ENCODE data around the gene OSBPL2. TPM values are rescaled to one million over a fixed set of nuclear protein-coding genes. Genes with fewer than 3 reads are reported as not detected.

Gene OSBPL2
- total RNA-seq, 1 donor = 21.1 TPM

DNA sequence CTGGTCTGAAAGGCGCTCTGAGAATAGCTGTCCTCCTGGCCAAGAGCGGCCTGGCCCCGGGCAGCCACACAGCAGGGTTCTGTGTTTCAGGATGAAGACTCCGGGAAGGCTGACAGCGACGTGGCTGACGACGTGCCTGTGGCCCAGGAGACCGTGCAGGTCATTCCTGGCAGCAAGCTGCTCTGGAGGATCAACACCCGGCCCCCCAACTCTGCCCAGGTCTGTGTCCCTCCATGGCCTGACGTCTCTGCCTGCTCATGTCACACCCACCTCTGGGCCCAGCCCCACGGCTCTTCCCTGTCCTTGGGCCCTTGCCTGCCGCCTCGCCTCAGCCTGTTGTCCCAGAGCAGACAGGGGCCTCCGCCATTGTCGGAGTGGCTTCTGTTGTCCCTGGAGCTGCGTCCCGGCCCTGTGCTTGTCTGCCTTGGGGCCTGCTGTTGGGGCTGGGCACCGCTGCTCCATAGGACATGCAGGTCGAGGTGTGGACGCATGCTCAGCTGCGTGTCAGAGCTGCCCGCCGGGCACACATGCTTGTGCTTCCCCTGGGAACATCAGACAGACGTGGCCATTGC, 48.3 kb downstream of the OSBPL2 start:
- no peak overlapping the region for H3K4me3 ChIP-seq (ENCODE audit: low read depth, low read length)
- TF ChIP-seq, protein P1, sequence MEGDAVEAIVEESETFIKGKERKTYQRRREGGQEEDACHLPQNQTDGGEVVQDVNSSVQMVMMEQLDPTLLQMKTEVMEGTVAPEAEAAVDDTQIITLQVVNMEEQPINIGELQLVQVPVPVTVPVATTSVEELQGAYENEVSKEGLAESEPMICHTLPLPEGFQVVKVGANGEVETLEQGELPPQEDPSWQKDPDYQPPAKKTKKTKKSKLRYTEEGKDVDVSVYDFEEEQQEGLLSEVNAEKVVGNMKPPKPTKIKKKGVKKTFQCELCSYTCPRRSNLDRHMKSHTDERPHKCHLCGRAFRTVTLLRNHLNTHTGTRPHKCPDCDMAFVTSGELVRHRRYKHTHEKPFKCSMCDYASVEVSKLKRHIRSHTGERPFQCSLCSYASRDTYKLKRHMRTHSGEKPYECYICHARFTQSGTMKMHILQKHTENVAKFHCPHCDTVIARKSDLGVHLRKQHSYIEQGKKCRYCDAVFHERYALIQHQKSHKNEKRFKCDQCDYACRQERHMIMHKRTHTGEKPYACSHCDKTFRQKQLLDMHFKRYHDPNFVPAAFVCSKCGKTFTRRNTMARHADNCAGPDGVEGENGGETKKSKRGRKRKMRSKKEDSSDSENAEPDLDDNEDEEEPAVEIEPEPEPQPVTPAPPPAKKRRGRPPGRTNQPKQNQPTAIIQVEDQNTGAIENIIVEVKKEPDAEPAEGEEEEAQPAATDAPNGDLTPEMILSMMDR (IDR thresholded peaks at IDR 0.05; ENCODE audit: insufficient read depth, low read length) = no peak
- no peak for DNase-seq (ENCODE audit: low read depth)

DNA sequence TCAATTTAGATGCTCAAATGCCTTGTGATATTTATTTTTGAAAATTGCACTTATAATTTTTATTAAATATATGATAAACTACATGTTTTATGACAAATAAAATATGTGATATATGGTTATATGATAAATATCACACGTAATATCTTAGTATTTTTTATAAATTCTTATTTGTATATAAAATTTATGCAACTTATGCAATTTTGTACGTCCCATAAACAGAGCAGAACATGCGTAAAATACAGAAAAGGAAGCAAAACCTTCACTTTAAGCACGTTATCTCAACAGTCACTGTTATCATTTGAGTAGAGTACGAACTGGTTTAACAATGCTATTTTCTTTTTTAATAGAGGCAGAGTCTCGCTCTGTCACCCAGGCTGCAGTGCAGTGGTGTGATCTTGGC, 48.8 kb downstream of the OSBPL2 start:
- no peak overlapping the region for H3K4me3 ChIP-seq (ENCODE audit: low read depth, low read length)
- TF ChIP-seq, protein P1 (IDR thresholded peaks at IDR 0.05; ENCODE audit: insufficient read depth, low read length) = no peak
- DNase-seq (ENCODE audit: low read depth) = no peak

DNA sequence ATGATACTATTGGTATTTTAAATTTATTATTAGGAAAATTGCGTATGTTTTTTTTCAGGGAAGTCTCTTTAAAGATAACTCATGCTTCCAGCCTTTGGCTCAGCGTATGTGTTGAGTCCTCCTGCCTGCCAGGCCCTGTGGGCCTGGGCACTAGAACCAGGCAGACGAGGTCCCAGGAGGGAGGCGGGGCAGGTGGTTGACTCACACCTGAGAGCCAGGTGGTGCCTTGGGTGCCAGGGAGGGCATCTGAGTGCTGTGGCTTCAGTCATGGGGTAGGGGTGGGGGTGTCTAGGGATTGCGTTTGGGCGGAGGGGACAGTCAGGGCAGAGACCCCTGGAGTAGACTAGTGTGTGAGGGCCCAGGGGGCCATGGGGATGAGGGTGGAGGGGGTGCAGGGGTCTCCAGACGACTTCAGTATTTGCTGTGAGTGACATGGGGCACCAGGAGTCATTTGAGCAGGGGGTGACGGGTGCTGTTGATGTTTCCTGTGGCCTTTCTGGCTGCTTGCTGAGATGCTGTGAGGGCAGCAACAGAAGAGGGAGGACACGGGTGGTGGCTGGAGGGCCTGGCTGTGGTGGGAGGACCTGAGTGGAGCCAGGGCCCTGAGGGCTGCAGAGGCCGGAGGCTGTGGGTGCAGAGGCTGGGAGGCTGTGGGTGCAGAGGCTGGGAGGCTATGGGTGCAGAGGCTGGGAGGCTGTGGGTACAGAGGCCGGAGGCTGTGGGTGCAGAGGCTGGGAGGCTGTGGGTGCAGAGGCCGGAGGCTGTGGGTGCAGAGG, 49.6 kb downstream of the OSBPL2 start:
- DNase-seq (ENCODE audit: low read depth) = no peak
- H3K4me3 ChIP-seq (ENCODE audit: low read depth, low read length) = no peak overlapping the region
- TF ChIP-seq, protein P1 (IDR thresholded peaks at IDR 0.05; ENCODE audit: insufficient read depth, low read length) = no peak

DNA sequence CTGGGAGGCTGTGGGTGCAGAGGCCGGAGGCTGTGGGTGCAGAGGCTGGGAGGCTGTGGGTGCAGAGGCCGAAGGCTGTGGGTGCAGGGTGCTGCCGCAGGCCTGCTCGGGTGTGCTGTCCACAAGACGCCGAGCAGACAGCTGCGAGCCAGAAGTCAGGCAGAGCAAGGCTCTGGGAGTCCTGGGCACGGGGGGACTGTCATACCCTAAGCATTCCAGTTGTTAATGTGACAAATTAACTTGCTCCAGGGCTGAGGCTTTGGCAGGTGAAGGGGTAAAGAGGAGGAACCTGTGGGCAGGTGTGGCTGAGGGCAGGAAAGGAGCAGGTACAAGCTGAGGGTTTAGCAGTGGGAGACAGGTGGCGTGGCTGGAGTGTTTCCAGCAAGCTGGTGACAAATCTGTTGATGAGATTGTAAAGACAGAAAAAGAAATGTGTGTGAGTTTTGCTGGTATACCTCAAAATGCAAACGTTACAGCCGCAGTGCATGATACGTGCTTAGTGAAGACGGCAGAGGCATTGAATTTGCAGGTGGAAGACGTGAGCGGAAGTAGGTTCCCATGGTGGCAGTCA, 50.3 kb downstream of the OSBPL2 start:
- TF ChIP-seq, protein P1 (IDR thresholded peaks at IDR 0.05; ENCODE audit: insufficient read depth, low read length) = no peak
- DNase-seq (ENCODE audit: low read depth) = no peak
- no peak overlapping the region for H3K4me3 ChIP-seq (ENCODE audit: low read depth, low read length)

DNA sequence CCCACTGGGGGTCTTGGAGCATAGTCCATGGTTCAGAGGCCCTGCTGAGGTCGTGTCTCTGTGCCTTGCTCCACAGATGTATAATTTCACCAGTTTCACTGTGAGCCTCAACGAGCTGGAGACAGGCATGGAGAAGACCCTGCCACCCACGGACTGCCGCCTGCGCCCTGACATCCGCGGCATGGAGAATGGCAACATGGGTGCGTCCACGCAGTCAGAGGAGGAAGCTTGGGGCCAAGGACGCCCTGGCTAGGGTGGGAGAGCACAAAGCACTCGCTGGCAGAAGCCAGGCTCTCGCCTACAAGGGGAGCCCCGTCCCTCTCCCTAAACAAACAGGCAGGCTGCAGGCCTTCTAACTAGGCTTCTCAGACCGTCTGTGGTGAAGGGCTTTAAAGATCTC, 50.8 kb downstream of the OSBPL2 start:
- no peak for DNase-seq (ENCODE audit: low read depth)
- TF ChIP-seq, protein P1 (IDR thresholded peaks at IDR 0.05; ENCODE audit: insufficient read depth, low read length) = no peak

DNA sequence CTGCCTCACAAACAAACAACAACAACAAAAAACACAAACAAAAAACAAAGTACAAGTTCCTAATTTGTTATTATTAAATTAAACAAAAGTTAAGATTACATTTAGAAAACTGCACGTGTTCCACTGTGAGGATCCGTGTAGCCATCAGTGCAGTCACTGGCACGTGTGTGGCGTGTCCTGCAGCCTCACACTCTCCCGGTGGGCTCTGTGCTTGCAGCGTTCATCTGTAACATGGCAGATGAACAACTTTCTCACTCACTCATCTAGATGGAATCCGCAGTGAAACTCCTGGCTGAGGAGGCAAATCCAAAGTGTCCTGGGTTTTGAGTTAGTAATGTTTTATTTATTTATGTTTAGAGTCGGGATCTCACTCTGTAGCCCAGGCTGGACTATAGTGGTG, 51.6 kb downstream of the OSBPL2 start:
- no peak for DNase-seq (ENCODE audit: low read depth)

More for the DNA sequence above, 50.8 kb downstream of the OSBPL2 start:
- no peak overlapping the region for H3K4me3 ChIP-seq (ENCODE audit: low read depth, low read length)

More for the DNA sequence above, 51.6 kb downstream of the OSBPL2 start:
- H3K4me3 ChIP-seq (ENCODE audit: low read depth, low read length) = no peak overlapping the region
- TF ChIP-seq, protein P1 (IDR thresholded peaks at IDR 0.05; ENCODE audit: insufficient read depth, low read length) = no peak
